GM18873 (cell line): Measurements from ENCODE around the gene SEMA3C.

Experiments
- ATAC-seq: cut with Tn5 transposase; IDR thresholded peaks from one replicate; pipeline ENCODE4 v1.9.1; 2021; ENCODE audit warnings: mild to moderate bottlenecking, moderate library complexity, moderate number of reproducible peaks; ENCODE audit not compliant: unreplicated experiment, low FRiP score

SEMA3C gene

DNA sequence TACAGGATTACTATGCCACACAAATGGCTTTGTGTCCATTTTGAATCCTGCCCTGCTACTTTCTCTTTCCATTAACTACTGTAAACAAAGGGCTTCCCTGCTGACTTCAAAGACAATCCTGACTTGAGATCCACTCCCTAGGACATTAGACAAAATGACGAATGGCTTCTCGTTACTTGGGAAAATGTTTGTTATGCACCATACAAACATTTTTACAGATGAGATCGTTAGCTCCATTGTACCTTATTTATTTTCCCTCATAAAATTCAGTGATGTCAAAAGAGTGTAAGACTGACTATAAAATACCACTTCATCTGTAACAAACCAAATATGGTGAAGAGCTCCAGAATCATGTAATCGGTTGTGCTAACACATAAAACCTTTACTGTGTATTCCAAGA, 158.6 kb downstream of the SEMA3C start:
- no peak for ATAC-seq

DNA sequence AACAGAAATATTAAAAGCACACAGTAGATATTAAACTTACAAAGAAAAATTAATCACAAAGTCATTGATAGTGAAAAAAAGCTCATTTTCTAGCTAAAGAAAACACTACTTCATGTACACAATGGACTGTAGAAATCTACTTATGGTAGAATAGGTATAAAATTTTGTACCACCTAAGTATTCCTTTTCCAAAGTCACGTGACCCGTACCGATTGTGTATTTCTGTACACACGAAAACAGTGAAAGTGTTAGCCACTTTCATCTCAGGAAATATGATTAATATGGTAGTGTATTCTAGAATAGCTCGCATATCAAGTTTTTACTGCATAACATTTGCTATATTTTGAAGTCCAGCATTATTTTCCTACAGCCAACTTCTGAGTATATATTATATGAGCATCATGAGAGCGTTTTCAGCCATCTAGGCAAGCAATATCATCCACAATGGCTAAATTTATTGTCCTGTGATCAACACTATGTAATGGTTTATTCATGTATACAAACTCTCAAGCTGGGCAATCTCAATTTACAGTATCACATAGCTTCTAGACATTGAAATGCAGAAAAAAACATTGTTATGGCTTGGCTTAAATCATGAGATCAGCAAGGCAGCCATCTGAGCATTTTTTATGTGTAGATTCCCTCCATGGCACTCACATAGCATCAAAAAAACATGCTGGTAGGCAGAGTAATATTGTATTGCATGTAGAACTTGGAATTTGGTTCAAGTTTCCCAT, 165.7 kb downstream of the SEMA3C start:
- ATAC-seq, result no peak

DNA sequence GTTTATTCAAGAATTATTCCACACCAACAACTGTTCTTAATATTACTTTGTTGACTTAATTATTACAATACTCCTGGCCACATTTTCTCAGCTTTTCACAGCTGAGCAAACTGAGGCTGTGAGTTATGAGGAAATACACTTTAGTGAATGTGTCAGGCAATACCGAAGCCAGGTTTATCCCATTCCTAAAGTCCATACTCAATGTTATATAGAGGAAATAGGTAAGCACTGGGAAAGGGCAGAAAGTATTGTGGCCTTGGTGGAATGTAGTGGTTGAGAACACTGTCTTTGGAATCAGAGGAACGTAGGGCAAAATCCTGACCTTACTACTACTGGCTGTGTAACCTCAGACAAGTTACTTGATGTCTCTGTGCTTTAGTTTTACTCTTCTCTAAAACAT, 169.6 kb downstream of the SEMA3C start:
- ATAC-seq, result no peak

DNA sequence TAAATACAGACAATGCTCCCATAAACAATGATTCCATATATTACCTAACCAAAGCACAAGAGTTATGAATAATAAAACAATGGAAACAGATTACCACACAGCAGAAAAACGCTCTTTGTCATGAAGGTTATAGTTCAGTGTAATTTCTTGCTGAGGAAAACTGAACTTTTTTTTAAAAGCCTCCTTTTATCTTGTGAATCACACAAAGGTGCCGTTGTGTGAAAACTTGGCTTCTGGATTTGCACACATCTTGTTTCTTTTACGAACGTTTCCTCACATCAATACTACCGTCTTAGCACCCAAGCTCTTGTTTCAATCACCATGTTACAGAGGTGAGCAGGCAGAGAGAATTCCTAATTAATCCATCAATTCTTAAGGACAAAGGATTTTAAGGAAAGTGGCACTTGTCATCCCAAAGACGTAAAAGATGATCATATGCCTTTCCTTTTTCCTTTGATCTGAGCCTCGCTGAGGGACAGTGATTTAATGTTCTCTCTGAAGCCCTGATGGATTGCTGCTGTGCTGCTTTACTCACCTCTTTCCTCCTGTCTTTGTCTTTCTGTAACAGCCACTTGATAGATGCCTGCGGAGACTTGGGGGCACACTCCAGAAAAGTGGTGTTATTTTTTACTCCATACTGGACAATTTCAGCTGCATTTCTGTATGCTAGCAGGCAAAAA, 170.3 kb downstream of the SEMA3C start:
- no peak for ATAC-seq

DNA sequence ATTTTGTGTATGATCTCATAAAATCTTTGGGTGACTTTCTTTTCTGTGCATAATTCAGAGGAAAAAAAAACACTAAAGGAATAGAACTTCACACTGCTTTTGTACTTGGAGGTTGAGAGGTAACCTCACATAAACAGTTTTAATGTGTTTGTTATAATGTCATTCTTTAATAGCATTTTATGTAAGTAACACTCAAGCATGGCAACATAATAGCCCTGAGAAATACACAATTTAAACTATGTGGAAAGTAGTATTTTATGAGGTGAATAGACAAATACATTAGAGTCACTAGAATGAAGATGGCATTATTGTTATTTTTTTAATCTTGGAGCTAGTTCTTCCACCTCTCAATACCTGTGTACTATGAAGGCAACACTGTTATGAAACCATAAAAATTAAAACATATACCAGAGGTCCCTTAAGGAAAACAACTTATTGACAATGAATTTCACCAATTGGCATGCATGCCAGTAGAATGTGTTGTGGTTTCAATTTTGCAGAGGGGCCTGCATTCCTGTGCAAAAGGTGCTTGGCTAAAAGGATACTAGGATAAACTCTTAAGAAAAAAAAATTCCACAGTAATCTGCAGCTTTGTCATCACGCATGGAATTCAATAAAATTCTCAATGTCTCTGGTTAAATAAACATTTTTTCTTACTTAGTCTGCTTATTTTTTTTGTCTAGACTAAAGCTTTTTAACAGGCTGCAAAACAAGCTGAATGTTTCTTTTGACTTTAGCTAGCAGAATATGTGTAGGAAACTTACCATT, 177.9 kb downstream of the SEMA3C start:
- no peak for ATAC-seq

DNA sequence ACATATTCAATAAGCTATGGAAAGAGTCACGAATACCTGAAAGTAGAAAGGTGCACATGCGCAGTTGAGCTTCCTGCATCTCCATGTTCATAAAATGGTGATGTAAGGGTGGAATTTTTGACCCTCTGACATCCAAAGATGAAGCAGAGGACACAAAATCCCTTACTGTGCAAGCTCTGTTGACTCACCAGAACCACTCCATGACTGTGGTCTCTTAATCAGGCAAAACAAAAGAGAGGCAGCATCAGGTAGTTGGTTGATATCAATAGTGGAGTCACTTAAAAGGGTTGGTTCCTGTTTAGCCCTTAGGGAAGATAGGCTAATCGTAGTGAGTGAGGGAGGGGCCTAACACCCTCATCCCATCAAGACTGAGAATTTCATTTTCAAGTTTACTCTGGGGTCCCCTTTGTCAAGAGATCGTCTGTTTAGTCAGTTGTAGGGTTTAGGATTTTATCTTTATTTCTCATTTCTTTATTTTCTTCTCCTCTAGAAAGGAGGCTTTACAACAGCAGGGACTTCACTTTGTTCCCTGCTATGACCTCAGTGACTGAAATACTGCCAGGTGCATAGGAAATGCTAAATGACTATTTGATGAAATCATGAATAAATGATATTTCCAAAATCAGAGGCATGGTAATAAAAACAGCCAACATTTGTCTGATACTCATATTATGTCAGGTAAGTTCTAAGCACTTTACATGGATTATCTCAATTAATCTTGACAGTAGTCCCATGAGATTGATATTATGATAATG, 182.3 kb downstream of the SEMA3C start:
- no peak for ATAC-seq

DNA sequence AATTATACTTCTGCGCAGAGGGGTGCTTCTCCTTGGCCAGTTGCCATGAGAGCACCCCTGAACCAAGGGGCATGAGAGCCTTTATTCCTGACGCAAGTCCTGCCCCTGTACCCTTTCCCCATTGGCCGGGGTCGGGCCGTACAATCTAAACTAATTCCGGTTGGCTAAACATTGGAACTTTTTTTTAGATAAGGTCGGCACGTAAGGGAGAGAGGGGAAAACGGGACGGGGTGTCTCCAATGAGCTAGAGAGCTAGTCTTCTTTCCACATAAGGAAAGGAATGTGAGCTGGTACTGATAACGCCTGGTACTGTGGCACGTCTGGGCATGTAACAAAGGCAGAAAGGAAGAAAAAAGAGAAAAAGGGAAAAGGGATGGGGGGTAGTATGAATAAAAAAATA, 183.5 kb downstream of the SEMA3C start:
- no peak for ATAC-seq

DNA sequence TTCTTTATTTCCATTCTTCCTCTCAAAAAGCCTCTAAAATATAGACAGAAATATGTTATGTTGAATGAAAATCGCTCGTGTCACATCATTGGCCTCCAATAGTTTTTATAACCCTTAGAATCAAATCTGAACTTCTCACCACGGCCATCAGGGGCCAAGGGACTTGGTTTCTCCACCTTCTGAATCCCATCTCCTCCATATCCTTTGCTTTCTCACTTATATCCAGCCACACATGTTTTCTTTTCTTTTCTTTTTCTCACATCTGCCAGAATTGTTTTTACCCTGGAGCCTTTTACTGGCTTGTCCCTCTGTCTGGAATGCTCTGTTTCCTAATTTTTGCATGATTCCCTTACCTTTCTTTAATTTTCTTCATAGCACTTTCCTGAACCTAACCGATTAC, 184.8 kb downstream of the SEMA3C start:
- no peak for ATAC-seq

DNA sequence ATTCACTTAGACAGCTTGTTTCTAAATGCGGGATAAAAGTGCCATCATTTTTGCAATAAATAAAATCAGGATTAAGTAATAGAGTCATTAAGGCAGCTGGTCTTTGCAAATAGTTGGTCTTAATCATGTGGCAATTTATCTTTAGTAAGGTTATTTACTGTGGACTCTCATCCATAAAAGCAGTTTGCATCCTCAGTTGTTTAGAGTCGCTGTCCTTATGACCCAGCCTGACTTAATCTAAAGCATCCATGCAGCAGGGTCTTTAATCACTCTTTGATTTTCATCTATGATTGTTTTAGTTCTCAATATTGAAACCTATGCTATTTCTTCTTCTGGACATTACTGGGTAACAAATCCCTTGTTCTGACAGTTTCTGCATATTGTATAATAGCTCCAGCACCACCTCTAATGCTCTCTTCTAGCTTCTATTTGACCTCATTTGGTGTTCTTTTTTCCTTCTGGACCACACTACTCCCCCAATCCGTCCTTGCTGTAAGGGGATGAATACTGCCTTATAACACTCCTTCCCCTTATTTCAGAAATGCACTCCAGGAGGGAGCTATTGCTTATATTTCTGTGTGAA, 185.4 kb downstream of the SEMA3C start:
- no peak for ATAC-seq

DNA sequence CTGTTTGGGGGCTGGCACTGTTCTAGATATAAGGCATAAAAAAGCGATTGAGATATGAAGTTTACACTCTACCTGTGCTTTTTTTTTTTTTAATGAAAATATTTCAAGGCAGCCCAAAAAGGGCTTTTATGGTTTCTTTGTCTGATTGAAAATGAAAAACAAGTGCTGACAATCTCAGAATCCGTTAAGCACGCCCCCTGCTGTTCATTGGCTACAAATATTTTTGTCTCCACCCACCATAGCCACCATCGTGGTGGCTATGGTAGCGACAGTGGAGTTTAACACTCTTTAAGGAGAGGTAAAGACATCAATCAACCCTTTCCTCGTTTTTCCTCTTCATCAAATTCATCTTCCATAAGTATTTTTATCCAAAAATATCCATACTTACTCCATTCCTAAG, 186.2 kb downstream of the SEMA3C start:
- ATAC-seq, result no peak

DNA sequence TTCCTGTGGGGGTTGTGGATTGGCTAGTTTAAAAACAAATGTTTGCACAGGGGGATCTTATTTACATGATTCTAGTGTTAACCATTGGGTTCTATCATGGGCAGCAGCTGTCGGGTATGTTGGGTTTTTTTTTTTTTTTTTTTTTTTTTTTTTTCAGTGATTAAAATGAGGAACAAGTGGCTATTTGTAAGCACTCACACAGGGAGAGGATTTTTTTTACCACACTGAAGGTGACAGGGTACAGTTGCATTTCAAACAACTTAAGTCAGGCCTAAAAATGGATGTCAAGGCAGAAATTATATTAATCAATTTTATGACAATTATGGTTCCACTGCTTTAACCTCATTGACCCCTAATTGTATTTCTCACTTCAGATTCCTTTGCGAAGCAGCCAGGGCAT, 187.6 kb downstream of the SEMA3C start:
- ATAC-seq, result no peak

DNA sequence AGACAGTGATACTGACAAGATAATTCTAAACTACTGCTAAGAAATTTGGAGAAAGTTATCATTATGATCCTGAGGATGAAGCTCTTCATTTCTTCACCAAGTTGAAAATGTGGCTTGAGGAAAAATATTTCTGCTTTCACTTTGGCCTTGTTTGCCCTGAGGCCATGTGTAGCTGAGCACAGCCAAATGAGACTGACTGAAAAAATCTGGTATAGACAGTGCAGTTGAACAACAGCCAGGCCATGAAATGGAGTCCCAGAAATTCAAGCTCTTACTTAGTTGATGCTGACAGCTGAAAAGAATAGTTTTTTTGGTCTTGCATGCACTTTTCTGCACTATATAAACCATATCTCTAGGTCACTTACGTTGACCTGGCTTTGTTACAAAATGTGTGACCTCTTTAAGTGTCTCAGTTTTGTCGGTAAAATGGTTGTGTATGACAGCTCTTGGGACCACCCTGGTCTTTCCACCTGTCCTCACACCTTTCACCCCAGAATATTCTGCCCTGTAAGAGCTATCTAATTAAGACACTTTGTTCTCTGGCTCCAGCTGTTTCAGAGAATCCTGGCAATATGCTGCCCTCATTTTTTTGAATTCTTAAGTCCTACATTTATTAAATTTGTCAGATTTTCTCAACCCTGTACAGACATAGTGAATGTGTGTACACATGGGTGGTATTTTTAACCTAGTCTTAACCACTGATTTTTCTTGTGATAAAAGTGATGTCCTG, 189.1 kb downstream of the SEMA3C start:
- ATAC-seq, result no peak

DNA sequence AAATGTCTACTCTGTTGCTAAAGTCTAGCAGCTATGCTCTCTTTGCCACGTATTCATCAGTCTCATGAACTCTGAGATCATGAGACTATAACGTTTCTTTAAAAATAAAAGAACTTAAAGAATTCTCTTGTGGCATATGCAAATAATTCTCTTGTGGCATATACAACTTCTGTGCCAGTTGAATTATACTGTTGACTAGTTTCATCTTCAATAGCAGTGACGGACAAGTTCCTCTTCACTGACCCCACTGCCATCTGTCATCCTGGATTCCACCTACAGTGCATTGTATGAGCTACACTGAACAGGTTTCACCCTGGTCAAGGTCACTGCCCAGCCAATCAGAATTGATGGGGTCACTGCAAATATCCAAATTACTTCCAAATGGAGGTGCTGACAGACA, 192.2 kb downstream of the SEMA3C start:
- no peak for ATAC-seq

DNA sequence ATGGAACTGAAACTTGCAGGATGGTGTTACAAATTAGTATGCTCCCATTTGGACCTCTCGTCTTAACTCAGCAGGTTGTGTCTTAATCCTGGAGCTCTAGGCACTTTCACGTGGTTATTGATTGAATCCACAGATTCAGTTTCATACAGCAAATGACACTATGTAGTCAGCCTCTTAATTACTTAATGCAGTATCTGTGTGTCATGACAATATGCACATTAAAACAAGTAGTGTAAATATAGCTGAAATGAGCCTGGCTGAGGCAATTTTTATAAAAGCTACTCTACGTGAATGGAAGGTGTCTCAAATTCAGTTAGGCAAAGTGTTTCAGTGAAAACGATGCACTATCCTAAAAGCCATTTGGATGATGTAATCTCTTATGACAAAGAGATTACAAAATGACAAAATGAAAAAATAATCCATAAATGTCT, 193.7 kb downstream of the SEMA3C start:
- no peak for ATAC-seq

DNA sequence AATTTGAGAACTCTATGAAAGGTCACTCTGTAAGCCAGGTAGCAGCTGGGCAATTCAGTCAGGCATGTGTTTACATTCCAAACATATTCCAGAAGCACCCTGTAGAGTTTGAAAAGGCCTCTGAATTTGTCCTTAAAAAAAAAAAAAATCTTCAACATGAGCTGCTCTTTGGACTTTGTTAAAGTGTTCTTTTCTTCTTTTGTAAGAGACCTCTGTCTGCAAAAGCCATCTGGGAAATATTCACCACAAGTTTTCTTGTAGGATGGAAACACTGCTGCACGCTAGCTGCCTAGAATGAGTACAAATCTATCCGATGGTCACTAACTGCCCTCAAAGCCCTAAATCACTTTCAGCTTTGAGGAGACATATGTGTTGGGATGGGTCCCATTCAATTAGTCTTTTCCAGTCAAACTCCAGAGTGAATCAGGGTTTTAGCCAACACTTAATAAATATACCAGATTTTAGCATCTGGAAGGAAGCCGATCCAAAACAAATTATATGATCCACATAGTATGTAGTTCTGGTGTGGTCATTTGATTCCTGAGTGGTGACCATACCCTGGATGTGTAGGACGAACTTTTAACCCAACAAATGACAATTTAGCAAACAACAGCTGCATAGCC, 194.5 kb downstream of the SEMA3C start:
- ATAC-seq, result no peak

DNA sequence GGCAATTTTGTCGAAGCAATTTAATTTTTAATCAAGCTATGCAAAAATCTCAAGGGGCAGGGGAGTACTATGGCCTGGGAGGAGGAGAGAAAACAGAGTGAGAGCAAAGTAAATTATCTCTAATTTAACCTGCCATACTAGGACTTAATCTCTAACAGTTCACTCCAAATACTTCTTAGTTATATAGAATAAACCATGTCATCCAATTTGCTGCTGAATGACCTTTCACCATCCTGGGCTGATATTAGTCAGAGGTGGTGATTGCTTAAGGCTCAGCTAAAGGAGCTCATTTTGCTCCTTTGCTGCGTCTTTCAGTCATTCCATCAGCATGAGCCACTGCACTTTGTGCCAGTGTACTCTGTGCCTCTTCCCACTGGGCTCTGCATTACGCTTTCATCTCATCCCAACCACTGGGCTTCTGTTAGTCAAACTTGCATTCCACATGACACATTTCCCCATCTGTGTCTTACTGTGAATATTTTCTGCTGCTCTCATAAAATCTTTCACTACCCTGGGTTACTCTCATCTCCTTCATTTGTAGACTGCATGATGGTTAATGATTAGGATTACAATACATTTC, 196.1 kb downstream of the SEMA3C start:
- no peak for ATAC-seq

DNA sequence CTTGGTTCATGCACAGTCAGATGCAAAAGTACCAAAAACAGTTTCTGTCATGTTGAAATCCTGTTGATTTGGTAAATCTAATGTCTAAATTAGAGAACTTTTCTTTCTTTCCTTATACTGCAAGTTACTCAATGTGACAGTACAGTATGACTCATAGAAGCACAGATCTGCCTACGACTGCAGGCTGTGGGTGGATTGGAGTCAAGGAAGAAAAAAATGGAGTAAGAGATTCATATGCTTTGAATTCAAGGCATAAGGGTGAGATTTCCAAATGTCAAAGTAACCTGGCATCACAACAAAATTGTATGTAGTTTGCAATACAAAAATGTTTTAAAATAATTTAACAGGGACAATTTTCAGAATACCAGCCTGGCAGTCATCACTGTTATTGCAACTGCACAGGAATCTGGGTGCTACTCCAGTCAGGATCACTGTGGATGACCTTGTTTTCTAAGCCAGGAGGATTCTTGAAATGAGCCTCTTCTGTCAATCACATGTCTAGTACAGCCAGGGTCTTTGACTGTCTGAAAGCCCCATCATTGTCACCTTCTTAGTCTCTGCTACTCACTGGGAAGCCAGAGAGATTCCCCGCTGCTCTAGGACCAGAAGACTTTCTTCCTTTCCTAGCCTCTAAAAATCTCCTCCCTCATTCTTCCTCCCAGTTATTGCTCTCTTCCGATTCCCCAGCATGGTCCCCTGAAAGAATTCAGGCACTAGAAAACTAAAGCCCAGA, 196.8 kb downstream of the SEMA3C start:
- ATAC-seq, result no peak

DNA sequence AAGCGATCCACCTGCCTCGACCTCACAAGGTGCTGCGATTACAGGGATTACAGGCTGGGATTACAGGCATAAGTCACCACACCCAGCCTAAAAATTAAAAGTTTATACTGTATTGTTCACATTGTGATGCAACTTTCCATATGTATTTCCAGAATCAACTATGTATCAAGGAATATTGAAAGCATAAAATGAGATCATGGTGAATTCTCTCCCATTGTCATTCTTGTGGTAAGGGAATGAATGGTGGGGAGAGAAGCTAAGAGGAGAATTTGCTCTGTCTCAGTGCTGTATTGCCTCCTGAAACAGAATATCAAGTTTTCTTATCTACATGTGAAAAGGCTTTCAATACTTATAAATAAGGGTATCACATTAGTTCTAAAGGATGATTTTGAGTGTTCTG, 198.7 kb downstream of the SEMA3C start:
- ATAC-seq, result no peak
